Erythroblast (primary cell): ENCODE data around the gene TGM6.

Experiments
- DNase-seq, 2 experiments: peaks; one replicate each; lab custom pipeline; 2025; lab: John Stamatoyannopoulos, UW
- GATA1 ChIP-seq: IDR thresholded peaks from 2 replicates; pipeline ENCODE4 v1.6.1; 2011; ENCODE audit warnings: low read depth, mild to moderate bottlenecking, control low read depth, low read length, moderate library complexity
- POLR2A ChIP-seq: IDR thresholded peaks from 2 replicates; pipeline ENCODE4 v1.6.1; 2011; ENCODE audit warnings: mild to moderate bottlenecking, low read length

Gene TGM6

GRCh38 chr20:2429051-2429450, 48.4 kb downstream of the TGM6 start:
- TF ChIP-seq POLR2A (no peak), GATA1 (no peak)
- DNase-seq = no peak

- TF ChIP-seq GATA1 (no peak), POLR2A (no peak)
- DNase-seq = no peak
These were observed 49.8 kb downstream of the TGM6 start for GRCh38 chr20:2430538-2430937.

- no peak for DNase-seq
- TF ChIP-seq POLR2A (no peak), GATA1 (no peak)
These were observed 50.5 kb downstream of the TGM6 start for GRCh38 chr20:2431185-2431584.

GRCh38 chr20:2446845-2447244, 66.1 kb downstream of the TGM6 start:
- TF ChIP-seq GATA1 (no peak), POLR2A (no peak)
- DNase-seq = no peak

- no peak for TF ChIP-seq POLR2A
- no peak for TF ChIP-seq GATA1
- no peak for DNase-seq
These were observed 68.7 kb downstream of the TGM6 start for GRCh38 chr20:2449386-2449785.

GRCh38 chr20:2451422-2451821, 70.7 kb downstream of the TGM6 start:
- DNase-seq = no peak

GRCh38 chr20:2451939-2452732, 71.4 kb downstream of the TGM6 start:
- DNase-seq = peak; percentile 56 to 77
- no peak for TF ChIP-seq GATA1
- no peak for TF ChIP-seq POLR2A

More at GRCh38 chr20:2451422-2451821, 70.7 kb downstream of the TGM6 start:
- TF ChIP-seq GATA1 = no peak
- TF ChIP-seq POLR2A = no peak

- DNase-seq = no peak
- no peak for TF ChIP-seq GATA1
- no peak for TF ChIP-seq POLR2A
These were observed 73.1 kb downstream of the TGM6 start for GRCh38 chr20:2453792-2454191.

- DNase-seq = no peak
- no peak for TF ChIP-seq GATA1
- no peak for TF ChIP-seq POLR2A
These were observed 75.2 kb downstream of the TGM6 start for GRCh38 chr20:2455771-2456497.

- no peak for TF ChIP-seq GATA1
- peak; percentile 16 for TF ChIP-seq POLR2A
- DNase-seq = no peak
These were observed 78.3 kb downstream of the TGM6 start for GRCh38 chr20:2458919-2459499.

GRCh38 chr20:2459981-2460751, 79.5 kb downstream of the TGM6 start:
- no peak for TF ChIP-seq GATA1
- TF ChIP-seq POLR2A = peak; percentile 17
- no peak for DNase-seq

- no peak for TF ChIP-seq GATA1
- TF ChIP-seq POLR2A = no peak
- no peak for DNase-seq
These were observed 80.2 kb downstream of the TGM6 start for GRCh38 chr20:2460752-2461424.

GRCh38 chr20:2462484-2462883, 81.8 kb downstream of the TGM6 start:
- no peak for TF ChIP-seq POLR2A
- DNase-seq = no peak
